HepG2 (cell line): ENCODE measurements around the gene PRR4. TPM values are rescaled to one million over a fixed set of nuclear protein-coding genes. Genes with fewer than 3 reads are reported as not detected.
A peak's percentile ranks its signal among the peaks of the same experiment; 100 is the strongest.

Experiments used
- ATAC-seq: fragments of 200-7000 bp; cut with Tn5 transposase; 3 replicates; pipeline ENCODE4 v1.9.1; 2020; ENCODE audit warnings: mild to moderate bottlenecking, moderate library complexity
- BruUV-seq: library from RNA; stranded (reverse); fragments of 400-500 nt; replicated peaks from 2 replicates; lab custom pipeline; 2021; lab: Mats Ljungman, UMichigan
- CTCF ChIA-PET: fragments of 300-600 bp; formaldehyde crosslinking; extraction: SDS; loops from one replicate; lab custom pipeline; 2021; ENCODE audit warnings: low total read pairs, inconsistent platforms, low intra/inter-chr PET ratio; lab: Yijun Ruan, JAX
- POLR2A ChIA-PET: fragments of 350-600 bp; sonication (Branson Sonifier 250); formaldehyde crosslinking; loops from one replicate; lab custom pipeline; 2020; ENCODE audit warnings: antibody characterized with exemption, inconsistent platforms; lab: Yijun Ruan, JAX
- DNase-seq: peaks from one replicate; pipeline ENCODE4 v3.0.0-alpha.2; 2015; ENCODE audit warnings: low spot score
- FAIRE-seq: peaks from 3 replicates; lab custom pipeline; 2011; peaks lifted over from hg19 to GRCh38; lab: Jason Lieb, UNC
- H2AFZ ChIP-seq: one replicate; pipeline ENCODE4 v1.6.1; 2011; ENCODE audit warnings: low read length, inconsistent platforms
- H3K27ac ChIP-seq: fragments of 300-600 bp; 3 replicates; pipeline ENCODE4 v1.8.0; 2011; ENCODE audit warnings: mixed run types, mild to moderate bottlenecking, mixed read lengths, low read length, inconsistent platforms; ENCODE audit not compliant: insufficient read depth; ENCODE audit errors: extremely low read length
- H3K27me3 ChIP-seq, 2 experiments: fragments of 200-600 bp in 1 of 2; 2 replicates in 1 of 2; 3 replicates in 1 of 2; pipeline versions ENCODE4 v1.6.0 to v1.8.0; 2011; ENCODE audit warnings: low read length in 2 of 2, mild to moderate bottlenecking in 2 of 2, moderate library complexity in 2 of 2, inconsistent platforms in 1 of 2; ENCODE audit not compliant: insufficient read depth in 2 of 2, control insufficient read depth in 1 of 2
- H3K36me3 ChIP-seq, 2 experiments: fragments of 200-600 bp in 1 of 2; replicated peaks in 1 of 2; 2 replicates in 1 of 2; 3 replicates in 1 of 2; pipeline versions ENCODE4 v1.5.1 to v1.8.0; 2011; ENCODE audit warnings: low read length in 2 of 2, inconsistent platforms in 1 of 2; ENCODE audit not compliant: insufficient read depth in 2 of 2, control insufficient read depth in 1 of 2
- H3K4me1 ChIP-seq: 2 replicates; pipeline ENCODE4 v1.5.1; 2012; ENCODE audit warnings: low read length, inconsistent platforms; ENCODE audit not compliant: insufficient read depth
- H3K4me2 ChIP-seq: 2 replicates; pipeline ENCODE4 v1.6.0; 2011; ENCODE audit warnings: low read depth, low read length, inconsistent platforms
- H3K4me3 ChIP-seq, 3 experiments: fragments of 200-600 bp in 1 of 3; sonication (generic), shearing (Covaris generic) in 1 of 3; replicated peaks in 1 of 3; 2 replicates each; pipeline ENCODE4 v1.5.1; 2011 to 2016; ENCODE audit warnings: low read length in 3 of 3, inconsistent platforms in 2 of 3, low read depth in 2 of 3, mild to moderate bottlenecking in 2 of 3, control low read depth in 1 of 3, mixed read lengths in 1 of 3; ENCODE audit not compliant: insufficient read depth in 1 of 3
- H3K79me2 ChIP-seq: one replicate; pipeline ENCODE4 v1.6.1; 2011; ENCODE audit warnings: low read length, inconsistent platforms; ENCODE audit not compliant: insufficient read depth
- H3K9ac ChIP-seq: 2 replicates; pipeline ENCODE4 v1.6.0; 2011; ENCODE audit warnings: mild to moderate bottlenecking, low read depth, low read length, inconsistent platforms; ENCODE audit not compliant: insufficient read depth
- H3K9me3 ChIP-seq: 2 replicates; pipeline ENCODE4 v1.5.1; 2012; ENCODE audit warnings: mild to moderate bottlenecking, low read length
- H4K20me1 ChIP-seq: 2 replicates; pipeline ENCODE4 v1.6.0; 2011; ENCODE audit warnings: inconsistent platforms, mild to moderate bottlenecking, low read length, moderate library complexity; ENCODE audit not compliant: insufficient read depth
- BRCA1 ChIP-seq: sonication (generic); formaldehyde crosslinking; IDR thresholded peaks from 2 replicates; pipeline ENCODE4 v1.4.0; 2020; ENCODE audit warnings: missing genetic modification reagents
- CHD2 ChIP-seq: IDR thresholded peaks from 2 replicates; pipeline ENCODE4 v1.6.1; 2011; ENCODE audit warnings: low read depth, low read length, improper control_type of control experiment
- CTCF ChIP-seq: sonication (generic); formaldehyde crosslinking; IDR thresholded peaks from 2 replicates; pipeline ENCODE4 v1.5.0; 2020; ENCODE audit warnings: mild to moderate bottlenecking, missing genetic modification reagents, moderate library complexity
- GABPB1 ChIP-seq: IDR thresholded peaks from 2 replicates; pipeline ENCODE4 v1.6.1; 2016; ENCODE audit warnings: mild to moderate bottlenecking, missing genetic modification reagents, moderate library complexity, missing compliant biosample characterization
- HNRNPLL ChIP-seq: fragments of 200-400 bp; formaldehyde crosslinking; IDR thresholded peaks from 2 replicates; pipeline ENCODE4 v1.6.1; 2017; ENCODE audit warnings: mild to moderate bottlenecking, low read depth, low read length; ENCODE audit not compliant: poor library complexity, severe bottlenecking
- HOXA3 ChIP-seq: sonication (generic); formaldehyde crosslinking; IDR thresholded peaks from 2 replicates; pipeline ENCODE4 v1.5.0; 2020; ENCODE audit warnings: missing genetic modification reagents
- PAXIP1 ChIP-seq: sonication (generic); formaldehyde crosslinking; conservative IDR thresholded peaks from 2 replicates; pipeline ENCODE4 v1.4.0; 2020; ENCODE audit warnings: mild to moderate bottlenecking, missing genetic modification reagents, moderate library complexity
- POLR2AphosphoS5 ChIP-seq: IDR thresholded peaks from 2 replicates; pipeline ENCODE4 v1.6.1; 2012; ENCODE audit warnings: low read depth, low read length
- STAG1 ChIP-seq: sonication (generic); formaldehyde crosslinking; IDR thresholded peaks from 2 replicates; pipeline ENCODE4 v1.4.0; 2020; ENCODE audit warnings: missing genetic modification reagents
- ZSCAN25 ChIP-seq: sonication (generic); formaldehyde crosslinking; IDR thresholded peaks from 2 replicates; pipeline ENCODE4 v1.8.0; 2022; ENCODE audit warnings: mild to moderate bottlenecking, missing genetic modification reagents
- WGBS: methylation state at CpG from one replicate; pipeline ENCODE4 v1.1.6; 2017; ENCODE audit warnings: low lambda C conversion rate; 5-methylcytosine and 5-hydroxymethylcytosine counted together
- in situ Hi-C: cut with HindIII; loops from 2 replicates; pipeline ENCODE4 v1.10.0; 2017; ENCODE audit warnings: low pct_unique_long_range_greater_than_20kb; ENCODE audit not compliant: extremely low pct_ligation_motif_present
- intact Hi-C: fragments of 100-400 bp; cut with micrococcal nuclease; formaldehyde crosslinking; loops from one replicate; pipeline ENCODE4 v1.10.0; 2022; ENCODE audit not compliant: unreplicated experiment
- polyA plus RNA-seq, 8 experiments: library from polyadenylated mRNA; depleted of rRNA in 3 of 8; stranded (reverse) in 7 of 8; unstranded in 1 of 8; fragments of >200 nt; fragmentation: Illumina TruSeq in 4 of 8; extraction: Trizol in 4 of 8; gene quantifications; 2 replicates each; pipeline versions ENCODE4 v1.2.1 to v1.2.3, GENCODE V29; 2011 to 2016; ENCODE audit warnings: low read depth in 4 of 8, missing spikeins in 1 of 8, mixed read lengths in 1 of 8; ENCODE audit not compliant: insufficient read depth in 1 of 8
- total RNA-seq, 5 experiments: library from RNA; depleted of rRNA; stranded (reverse); fragments of >200 nt; fragmentation: Illumina TruSeq; extraction: Trizol; gene quantifications; 2 replicates each; pipeline ENCODE4 v1.2.3, GENCODE V29; 2016; ENCODE audit warnings: low read depth in 1 of 5
- TF ChIP-seq, protein P1 (sequence below), 2 experiments: IDR thresholded peaks; 2 replicates each; pipeline ENCODE4 v1.6.1; 2011 to 2012; ENCODE audit warnings: low read length in 2 of 2, borderline replicate concordance in 1 of 2, low read depth in 1 of 2, mild to moderate bottlenecking in 1 of 2, moderate library complexity in 1 of 2

PRR4 gene
- total and polyA plus RNA-seq, 2 of the 13 experiments (the other 11 are each of a cell fraction or from before 2014, with no cell fraction given), result 2.3 to 5.4 TPM

DNA sequence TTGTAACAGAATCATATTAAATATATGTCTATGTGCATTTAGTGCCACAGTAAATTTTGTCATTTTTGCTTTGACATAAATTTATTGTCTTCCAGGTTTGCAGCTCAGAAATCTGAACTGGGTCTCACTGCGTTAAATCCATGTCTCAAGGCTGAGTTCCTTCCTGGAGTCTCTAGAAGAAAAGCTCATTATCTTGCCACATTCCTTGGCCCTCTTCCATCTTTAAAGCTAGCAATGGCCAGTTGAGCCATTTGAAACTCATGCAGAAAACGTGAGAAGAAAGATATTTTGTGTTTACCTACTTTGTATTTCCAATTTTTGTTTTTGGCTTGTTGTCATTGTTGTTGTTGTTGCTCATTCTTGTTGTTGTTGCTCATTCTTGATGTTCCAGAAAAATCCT lies 24.1 kb upstream of the PRR4 start (continued):
- TF ChIP-seq ZSCAN25 (no peak), HNRNPLL (no peak)

GRCh38 chr12:10867381-10867780 lies 18.1 kb upstream of the PRR4 start:
- Histone ChIP-seq H3K36me3 (no peaks in the 10 kb centered on the region), H4K20me1 (no peaks in the 10 kb centered on the region), H3K4me1 (peaks cover 14% of the 10 kb centered on the region; the same call in 1 of the 2 replicates), H3K27me3 (no peaks in the 10 kb centered on the region; a peak in 1 of 5 replicates), H3K4me3 (no peak overlapping the region), H2AFZ (no peak overlapping the region), H3K27ac (no peak overlapping the region), H3K9ac (no peak overlapping the region), H3K4me2 (no peak overlapping the region), H3K79me2 (no peaks in the 10 kb centered on the region), H3K9me3 (no peaks in the 10 kb centered on the region)
- ChIA-PET POLR2A (no interaction called here), CTCF (interaction anchor here (1.1 to 2.0 kb wide), 2 partner anchors 34 to 332 kb away, joined by 5 to 13 read pairs; no protein-coding TSS in a partner anchor)
- BruUV-seq, result no TSS peak
- peak; percentile 76 for ATAC-seq
- intact Hi-C loops (loop anchor here (1.0 to 5.0 kb wide), 2 partner anchors 35 to 332 kb away; no protein-coding TSS in a partner anchor), in situ Hi-C loops (no loop called here)
- 71% methylated on average over 2 of the region's 2 CpGs for WGBS
- FAIRE-seq, result peak; percentile 8
- peak; percentile 23 for DNase-seq
- no peak for TF ChIP-seq PAXIP1 (CRISPR knock-in tag)
- TF ChIP-seq CHD2, result no peak
- no peak for TF ChIP-seq POLR2AphosphoS5
- no peak for TF ChIP-seq HOXA3 (CRISPR knock-in tag)
- peak; percentile 55 for TF ChIP-seq CTCF (CRISPR knock-in tag)
- TF ChIP-seq, protein P1, sequence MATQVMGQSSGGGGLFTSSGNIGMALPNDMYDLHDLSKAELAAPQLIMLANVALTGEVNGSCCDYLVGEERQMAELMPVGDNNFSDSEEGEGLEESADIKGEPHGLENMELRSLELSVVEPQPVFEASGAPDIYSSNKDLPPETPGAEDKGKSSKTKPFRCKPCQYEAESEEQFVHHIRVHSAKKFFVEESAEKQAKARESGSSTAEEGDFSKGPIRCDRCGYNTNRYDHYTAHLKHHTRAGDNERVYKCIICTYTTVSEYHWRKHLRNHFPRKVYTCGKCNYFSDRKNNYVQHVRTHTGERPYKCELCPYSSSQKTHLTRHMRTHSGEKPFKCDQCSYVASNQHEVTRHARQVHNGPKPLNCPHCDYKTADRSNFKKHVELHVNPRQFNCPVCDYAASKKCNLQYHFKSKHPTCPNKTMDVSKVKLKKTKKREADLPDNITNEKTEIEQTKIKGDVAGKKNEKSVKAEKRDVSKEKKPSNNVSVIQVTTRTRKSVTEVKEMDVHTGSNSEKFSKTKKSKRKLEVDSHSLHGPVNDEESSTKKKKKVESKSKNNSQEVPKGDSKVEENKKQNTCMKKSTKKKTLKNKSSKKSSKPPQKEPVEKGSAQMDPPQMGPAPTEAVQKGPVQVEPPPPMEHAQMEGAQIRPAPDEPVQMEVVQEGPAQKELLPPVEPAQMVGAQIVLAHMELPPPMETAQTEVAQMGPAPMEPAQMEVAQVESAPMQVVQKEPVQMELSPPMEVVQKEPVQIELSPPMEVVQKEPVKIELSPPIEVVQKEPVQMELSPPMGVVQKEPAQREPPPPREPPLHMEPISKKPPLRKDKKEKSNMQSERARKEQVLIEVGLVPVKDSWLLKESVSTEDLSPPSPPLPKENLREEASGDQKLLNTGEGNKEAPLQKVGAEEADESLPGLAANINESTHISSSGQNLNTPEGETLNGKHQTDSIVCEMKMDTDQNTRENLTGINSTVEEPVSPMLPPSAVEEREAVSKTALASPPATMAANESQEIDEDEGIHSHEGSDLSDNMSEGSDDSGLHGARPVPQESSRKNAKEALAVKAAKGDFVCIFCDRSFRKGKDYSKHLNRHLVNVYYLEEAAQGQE (IDR thresholded peaks at IDR 0.05; ENCODE audit: borderline replicate concordance in 1 of 2, low read depth in 1 of 2, low read length in 2 of 2), result no peak
- peak; percentile 80 for TF ChIP-seq STAG1 (CRISPR knock-in tag)
- no peak for TF ChIP-seq GABPB1
- TF ChIP-seq BRCA1 (CRISPR knock-in tag), result no peak
